Endometrial microvascular endothelial cells (primary cell): ENCODE measurements around the gene P4HTM. TPM values are rescaled to one million over a fixed set of nuclear protein-coding genes. Genes with fewer than 3 reads are reported as not detected.
"Not testable (repeated sequence)": the region's sequence is repeated elsewhere in the genome, so short reads cannot be mapped to it uniquely, and the experiment has no call there.

ENCODE experiments used
- in situ Hi-C: cut with HindIII; loops from 2 replicates; pipeline ENCODE4 v1.10.0; 2017; ENCODE audit warnings: low sequenced_read_pairs, low pct_unique_long_range_greater_than_20kb; ENCODE audit errors: inconsistent ontology term
- total RNA-seq: library from RNA; depleted of rRNA; stranded (reverse); fragments of >200 nt; gene quantifications from one replicate; pipeline ENCODE4 v1.2.3, GENCODE V29; 2015; ENCODE audit errors: inconsistent ontology term

Gene P4HTM
- total RNA-seq, 1 donor from 2014 or later: 18.5 TPM

- in situ Hi-C loops: no loop called here
Observed at GRCh38 chr3:49006408-49007067, 16.5 kb downstream of the P4HTM start.

GRCh38 chr3:49007068-49007770, 17.2 kb downstream of the P4HTM start, which contains the start of gene WDR6:
WDR6 (plus strand) TSS chr3:49007391; CDS start chr3:49007432, 41 bp downstream.
- in situ Hi-C loops: no loop called here

GRCh38 chr3:49007771-49008528, 17.9 kb downstream of the P4HTM start:
- in situ Hi-C loops: no loop called here

GRCh38 chr3:49008627-49009026, 18.6 kb downstream of the P4HTM start:
- in situ Hi-C loops: not testable (repeated sequence)

GRCh38 chr3:49009396-49009795, 19.4 kb downstream of the P4HTM start:
- in situ Hi-C loops: no loop called here

GRCh38 chr3:49012441-49013017, 22.5 kb downstream of the P4HTM start:
- in situ Hi-C loops: no loop called here

DNA sequence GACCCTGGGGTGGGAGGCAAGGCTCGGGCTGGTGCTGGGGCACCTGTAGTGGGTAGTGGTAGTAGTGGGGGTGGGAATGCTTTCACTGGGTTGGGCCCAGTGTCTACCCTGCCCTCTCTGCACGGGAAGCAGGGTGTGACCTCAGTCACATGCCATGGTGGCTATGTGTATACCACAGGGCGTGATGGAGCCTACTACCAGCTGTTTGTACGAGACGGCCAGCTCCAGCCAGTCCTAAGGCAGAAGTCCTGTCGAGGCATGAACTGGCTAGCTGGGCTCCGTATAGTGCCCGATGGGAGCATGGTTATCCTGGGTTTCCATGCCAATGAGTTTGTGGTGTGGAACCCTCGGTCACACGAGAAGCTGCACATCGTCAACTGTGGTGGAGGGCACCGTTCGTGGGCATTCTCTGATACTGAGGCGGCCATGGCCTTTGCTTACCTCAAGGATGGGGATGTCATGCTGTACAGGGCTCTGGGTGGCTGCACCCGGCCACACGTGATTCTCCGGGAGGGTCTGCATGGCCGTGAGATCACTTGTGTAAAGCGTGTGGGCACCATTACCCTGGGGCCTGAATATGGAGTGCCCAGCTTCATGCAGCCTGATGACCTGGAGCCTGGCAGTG, 23.2 kb downstream of the P4HTM start:
- in situ Hi-C loops: no loop called here

DNA sequence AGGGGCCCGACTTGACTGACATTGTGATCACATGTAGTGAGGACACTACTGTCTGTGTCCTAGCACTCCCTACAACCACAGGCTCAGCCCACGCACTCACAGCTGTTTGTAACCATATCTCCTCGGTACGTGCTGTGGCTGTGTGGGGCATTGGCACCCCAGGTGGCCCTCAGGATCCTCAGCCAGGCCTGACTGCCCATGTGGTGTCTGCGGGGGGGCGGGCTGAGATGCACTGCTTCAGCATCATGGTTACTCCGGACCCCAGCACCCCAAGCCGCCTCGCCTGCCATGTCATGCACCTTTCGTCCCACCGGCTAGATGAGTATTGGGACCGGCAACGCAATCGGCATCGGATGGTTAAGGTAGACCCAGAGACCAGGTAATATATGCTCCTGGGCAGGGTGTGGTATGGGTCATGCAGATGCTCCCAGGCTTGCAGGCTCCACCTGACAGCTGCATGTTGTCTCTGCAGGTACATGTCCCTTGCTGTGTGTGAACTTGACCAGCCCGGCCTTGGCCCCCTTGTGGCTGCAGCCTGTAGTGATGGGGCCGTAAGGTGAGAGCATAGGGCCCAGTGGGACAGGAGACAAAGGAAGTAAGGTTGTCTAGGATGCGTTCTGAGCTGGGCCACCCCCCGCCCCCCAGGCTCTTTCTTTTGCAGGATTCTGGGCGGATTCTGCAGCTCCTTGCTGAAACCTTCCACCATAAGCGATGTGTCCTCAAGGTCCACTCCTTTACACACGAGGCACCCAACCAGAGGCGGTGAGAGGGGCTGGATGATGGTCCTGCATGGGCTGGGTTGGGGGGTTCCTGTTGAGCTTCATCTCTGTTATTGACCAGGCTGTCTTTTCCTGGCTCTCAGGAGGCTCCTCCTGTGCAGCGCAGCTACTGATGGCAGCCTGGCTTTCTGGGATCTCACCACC, 24.0 kb downstream of the P4HTM start:
- in situ Hi-C loops: no loop called here

DNA sequence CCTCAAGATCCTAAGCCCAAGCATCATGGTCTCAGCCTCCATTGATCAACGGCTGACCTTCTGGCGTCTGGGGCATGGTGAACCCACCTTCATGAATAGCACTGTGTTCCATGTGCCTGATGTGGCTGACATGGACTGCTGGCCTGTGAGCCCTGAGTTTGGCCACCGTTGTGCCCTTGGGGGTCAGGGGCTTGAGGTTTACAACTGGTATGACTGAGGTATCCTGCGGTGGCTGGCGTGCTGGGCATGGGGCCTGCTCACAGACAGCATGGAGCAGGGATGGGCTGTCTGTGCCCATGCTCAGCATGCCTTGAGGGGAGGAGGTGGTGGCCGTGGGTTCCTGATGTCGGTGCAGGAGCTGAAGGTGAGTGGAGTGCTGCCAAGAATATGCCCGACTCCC, 25.0 kb downstream of the P4HTM start:
- in situ Hi-C loops: no loop called here

GRCh38 chr3:49015765-49016164, 25.7 kb downstream of the P4HTM start:
- in situ Hi-C loops: no loop called here

DNA sequence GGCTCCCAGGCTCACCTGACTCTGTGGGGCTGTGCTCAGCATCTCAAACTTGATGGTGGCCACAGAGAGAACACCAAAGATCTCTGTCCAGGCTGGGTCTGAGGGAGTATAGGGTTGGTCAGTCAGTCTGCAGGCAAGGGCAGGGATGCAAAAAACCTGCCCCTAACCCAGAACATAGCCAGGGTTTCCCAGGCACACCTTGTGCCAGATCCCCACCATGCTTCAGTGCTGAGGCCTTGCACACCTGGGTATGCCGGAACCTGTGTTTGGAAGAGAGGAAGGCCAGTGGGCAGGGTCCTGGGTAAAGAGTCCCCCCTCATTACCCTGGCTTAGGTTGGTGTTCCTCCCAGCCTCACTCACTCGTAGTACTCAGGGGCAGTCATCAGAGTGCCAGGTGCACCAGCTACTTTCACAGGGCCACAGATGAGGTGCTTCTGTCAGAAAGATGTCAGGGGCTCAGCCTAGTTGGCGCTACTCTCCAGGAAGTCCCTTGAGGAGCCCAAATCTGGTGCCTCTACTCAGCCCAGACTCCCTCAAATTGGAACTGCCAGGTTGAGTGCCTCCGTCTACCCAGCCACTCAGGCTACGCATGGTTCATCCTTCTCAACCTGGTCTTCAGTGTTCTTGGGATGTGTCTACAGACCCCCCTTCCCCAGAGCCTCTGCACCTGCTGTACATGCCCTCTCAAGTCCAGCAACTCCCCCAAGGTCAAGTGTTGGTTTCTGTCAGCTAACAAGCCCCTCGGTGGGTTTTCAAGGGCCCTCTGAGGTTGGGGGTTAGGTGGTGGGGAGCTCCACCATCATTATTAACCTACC, 26.6 kb downstream of the P4HTM start:
- in situ Hi-C loops: no loop called here

- in situ Hi-C loops: no loop called here
Observed at GRCh38 chr3:49017229-49017970, 27.4 kb downstream of the P4HTM start.

GRCh38 chr3:49017971-49018706, 28.1 kb downstream of the P4HTM start, which contains the start of gene DALRD3:
DALRD3 (minus strand) TSS chr3:49018580; CDS start chr3:49018564, 16 bp downstream.
- in situ Hi-C loops: no loop called here

GRCh38 chr3:49018707-49019006, 28.6 kb downstream of the P4HTM start:
- in situ Hi-C loops: no loop called here

- in situ Hi-C loops: no loop called here
Observed at GRCh38 chr3:49019941-49020329, 29.9 kb downstream of the P4HTM start.
